ENCODE measurements around the gene TOX3. TPM values are rescaled to one million over a fixed set of nuclear protein-coding genes. Genes with fewer than 3 reads are reported as not detected.

Gene TOX3
- polyA plus RNA-seq, 1 donor from 2014 or later = 2.3 TPM

GRCh38 chr16:52398491-52398960 is 148.4 kb downstream of the TOX3 start:
- no peak overlapping the region for H2AFZ ChIP-seq (ENCODE audit: low read depth, low read length)
- no peaks in the 10 kb centered on the region for H3K9me3 ChIP-seq (ENCODE audit: low read length)
- no peaks in the 10 kb centered on the region for H3K36me3 ChIP-seq (ENCODE audit: insufficient read depth, low read length)
- H3K9ac ChIP-seq (ENCODE audit: low read length) = no peak overlapping the region
- H3K27ac ChIP-seq (ENCODE audit: low read length) = no peak overlapping the region
- H3K79me2 ChIP-seq (replicated peaks; ENCODE audit: insufficient read depth, low read length) = no peaks in the 10 kb centered on the region
- H3K27me3 ChIP-seq (ENCODE audit: insufficient read depth, low read depth, low read length) = no peaks in the 10 kb centered on the region
- no peaks in the 10 kb centered on the region for H3F3A ChIP-seq (ENCODE audit: insufficient read depth, low read length, poor library complexity, severe bottlenecking)
- no peaks in the 10 kb centered on the region for H4K20me1 ChIP-seq (ENCODE audit: insufficient read depth)
- TF ChIP-seq MXI1 (conservative IDR thresholded peaks at IDR 0.05; ENCODE audit: poor library complexity, severe bottlenecking) = no peak
- no peak overlapping the region for H3K4me3 ChIP-seq (ENCODE audit: low read length)
- H3K4me2 ChIP-seq (ENCODE audit: low read length) = no peak overlapping the region
- no peaks in the 10 kb centered on the region for H3K9me2 ChIP-seq (ENCODE audit: insufficient read depth, low read length)

- no peak overlapping the region for H3K4me3 ChIP-seq (ENCODE audit: low read length)
- no peak overlapping the region for H3K4me2 ChIP-seq (ENCODE audit: low read length)
- H3K9me2 ChIP-seq (ENCODE audit: insufficient read depth, low read length) = no peaks in the 10 kb centered on the region
- H4K20me1 ChIP-seq (ENCODE audit: insufficient read depth) = no peaks in the 10 kb centered on the region
- no peaks in the 10 kb centered on the region for H3K36me3 ChIP-seq (ENCODE audit: insufficient read depth, low read length)
- H2AFZ ChIP-seq (ENCODE audit: low read depth, low read length) = no peak overlapping the region
- H3F3A ChIP-seq (ENCODE audit: insufficient read depth, low read length, poor library complexity, severe bottlenecking) = no peaks in the 10 kb centered on the region
- H3K9ac ChIP-seq (ENCODE audit: low read length) = no peak overlapping the region
- H3K27me3 ChIP-seq (ENCODE audit: insufficient read depth, low read depth, low read length) = no peaks in the 10 kb centered on the region
- no peaks in the 10 kb centered on the region for H3K9me3 ChIP-seq (ENCODE audit: low read length)
- H3K79me2 ChIP-seq (replicated peaks; ENCODE audit: insufficient read depth, low read length) = no peaks in the 10 kb centered on the region
- TF ChIP-seq RAD21 (conservative IDR thresholded peaks at IDR 0.05) = no peak
- no peak overlapping the region for H3K27ac ChIP-seq (ENCODE audit: low read length)
These were observed 148.9 kb downstream of the TOX3 start for GRCh38 chr16:52398021-52398420.

- H3K4me2 ChIP-seq (ENCODE audit: low read length) = no peak overlapping the region
- H3K4me3 ChIP-seq (ENCODE audit: low read length) = no peak overlapping the region
- no peaks in the 10 kb centered on the region for H3K27me3 ChIP-seq (ENCODE audit: insufficient read depth, low read depth, low read length)
- no peaks in the 10 kb centered on the region for H3K9me3 ChIP-seq (ENCODE audit: low read length)
- H4K20me1 ChIP-seq (ENCODE audit: insufficient read depth) = no peaks in the 10 kb centered on the region
- H3F3A ChIP-seq (ENCODE audit: insufficient read depth, low read length, poor library complexity, severe bottlenecking) = no peaks in the 10 kb centered on the region
- no peaks in the 10 kb centered on the region for H3K36me3 ChIP-seq (ENCODE audit: insufficient read depth, low read length)
- TF ChIP-seq MXI1 (conservative IDR thresholded peaks at IDR 0.05; ENCODE audit: poor library complexity, severe bottlenecking) (no peak), TAF1 (IDR thresholded peaks at IDR 0.05; ENCODE audit: low read depth) (no peak), EZH2 (IDR thresholded peaks at IDR 0.05; ENCODE audit: borderline replicate concordance, insufficient read depth, low read length, poor library complexity, severe bottlenecking) (no peak)
- H3K27ac ChIP-seq (ENCODE audit: low read length) = no peak overlapping the region
- H3K9me2 ChIP-seq (ENCODE audit: insufficient read depth, low read length) = no peaks in the 10 kb centered on the region
- H3K9ac ChIP-seq (ENCODE audit: low read length) = no peak overlapping the region
- H2AFZ ChIP-seq (ENCODE audit: low read depth, low read length) = no peak overlapping the region
- H3K79me2 ChIP-seq (replicated peaks; ENCODE audit: insufficient read depth, low read length) = no peaks in the 10 kb centered on the region
These were observed 153.5 kb downstream of the TOX3 start for GRCh38 chr16:52393448-52393847.

- H3K9me3 ChIP-seq (ENCODE audit: low read length) = no peaks in the 10 kb centered on the region
- no peaks in the 10 kb centered on the region for H3K27me3 ChIP-seq (ENCODE audit: insufficient read depth, low read depth, low read length)
- H3K9ac ChIP-seq (ENCODE audit: low read length) = no peak overlapping the region
These were observed 157.9 kb downstream of the TOX3 start for GRCh38 chr16:52389045-52389444.

More at GRCh38 chr16:52389045-52389444, 157.9 kb downstream of the TOX3 start:
- Histone ChIP-seq H4K20me1 (ENCODE audit: insufficient read depth) (no peaks in the 10 kb centered on the region), H3K36me3 (ENCODE audit: insufficient read depth, low read length) (no peaks in the 10 kb centered on the region), H3K9me2 (ENCODE audit: insufficient read depth, low read length) (no peaks in the 10 kb centered on the region), H3K4me2 (ENCODE audit: low read length) (no peak overlapping the region), H3K27ac (ENCODE audit: low read length) (no peak overlapping the region), H3K4me3 (ENCODE audit: low read length) (no peak overlapping the region), H3F3A (ENCODE audit: insufficient read depth, low read length, poor library complexity, severe bottlenecking) (no peaks in the 10 kb centered on the region), H3K79me2 (replicated peaks; ENCODE audit: insufficient read depth, low read length) (no peaks in the 10 kb centered on the region), H2AFZ (ENCODE audit: low read depth, low read length) (no peak overlapping the region)
- no peak for TF ChIP-seq EP300 (conservative IDR thresholded peaks at IDR 0.05; ENCODE audit: poor library complexity, severe bottlenecking)
- no peak for TF ChIP-seq REST (IDR thresholded peaks at IDR 0.05; ENCODE audit: borderline replicate concordance)
- TF ChIP-seq SMC3 (conservative IDR thresholded peaks at IDR 0.05; ENCODE audit: poor library complexity) = no peak
- no peak for TF ChIP-seq MXI1 (conservative IDR thresholded peaks at IDR 0.05; ENCODE audit: poor library complexity, severe bottlenecking)
- no peak for TF ChIP-seq TAF1 (IDR thresholded peaks at IDR 0.05; ENCODE audit: low read depth)
- no peak for TF ChIP-seq EZH2 (IDR thresholded peaks at IDR 0.05; ENCODE audit: borderline replicate concordance, insufficient read depth, low read length, poor library complexity, severe bottlenecking)
- no peak for TF ChIP-seq POLR2AphosphoS5 (IDR thresholded peaks at IDR 0.05)
- TF ChIP-seq CTCF (IDR thresholded peaks at IDR 0.05; ENCODE audit: poor library complexity, severe bottlenecking) = no peak
- no peak for TF ChIP-seq RAD21 (conservative IDR thresholded peaks at IDR 0.05)
